H9 (cell line): ENCODE results near the gene DENND1A. TPM values are rescaled to one million over a fixed set of nuclear protein-coding genes. Genes with fewer than 3 reads are reported as not detected.

Experiments
- DNase-seq: peaks from one replicate; pipeline ENCODE4 v3.0.0-alpha.2; 2017
- H2AFZ ChIP-seq: one replicate; pipeline ENCODE4 v1.6.1; 2013; ENCODE audit warnings: mild to moderate bottlenecking, low read length, control low read depth, moderate library complexity
- H2AK5ac ChIP-seq: 2 replicates; pipeline ENCODE4 v1.6.1; 2013; ENCODE audit warnings: low read length, control low read depth, mixed read lengths; ENCODE audit not compliant: insufficient read length
- H2BK120ac ChIP-seq: one replicate; pipeline ENCODE4 v1.6.1; 2013; ENCODE audit warnings: low read depth, mild to moderate bottlenecking, low read length, control low read depth, inconsistent platforms; ENCODE audit not compliant: poor library complexity, severe bottlenecking
- H2BK12ac ChIP-seq: 2 replicates; pipeline ENCODE4 v1.6.1; 2013; ENCODE audit warnings: low read length, control low read depth, mixed read lengths, low read depth; ENCODE audit not compliant: insufficient read length
- H2BK15ac ChIP-seq: 2 replicates; pipeline ENCODE4 v1.6.1; 2013; ENCODE audit warnings: low read depth, low read length, control low read depth
- H2BK20ac ChIP-seq: one replicate; pipeline ENCODE4 v1.6.1; 2013; ENCODE audit warnings: low read depth, mild to moderate bottlenecking, low read length, control low read depth, inconsistent platforms; ENCODE audit not compliant: poor library complexity, severe bottlenecking
- H2BK5ac ChIP-seq: 2 replicates; pipeline ENCODE4 v1.6.1; 2013; ENCODE audit warnings: low read length, control low read depth, mixed read lengths; ENCODE audit not compliant: insufficient read length
- H3K14ac ChIP-seq: 2 replicates; pipeline ENCODE4 v1.6.1; 2013; ENCODE audit warnings: low read length, control low read depth; ENCODE audit not compliant: insufficient read depth
- H3K18ac ChIP-seq: 2 replicates; pipeline ENCODE4 v1.6.1; 2013; ENCODE audit warnings: low read depth, mild to moderate bottlenecking, mixed read lengths, low read length, control low read depth; ENCODE audit not compliant: insufficient read length
- H3K23ac ChIP-seq: 2 replicates; pipeline ENCODE4 v1.6.1; 2013; ENCODE audit warnings: low read length, control low read depth, mixed read lengths, low read depth; ENCODE audit not compliant: insufficient read length
- H3K23me2 ChIP-seq: 2 replicates; pipeline ENCODE4 v1.6.1; 2013; ENCODE audit warnings: low read depth, mild to moderate bottlenecking, mixed read lengths, low read length, control low read depth; ENCODE audit not compliant: insufficient read length, poor library complexity, severe bottlenecking
- H3K27ac ChIP-seq: 2 replicates; pipeline ENCODE4 v1.5.1; 2013; ENCODE audit warnings: low read length, control low read depth, mixed read lengths, low read depth; ENCODE audit not compliant: insufficient read length
- H3K27me3 ChIP-seq: 2 replicates; pipeline ENCODE4 v1.6.1; 2013; ENCODE audit warnings: low read length, control low read depth, inconsistent platforms; ENCODE audit not compliant: insufficient read depth
- H3K4ac ChIP-seq: 2 replicates; pipeline ENCODE4 v1.6.1; 2013; ENCODE audit warnings: low read depth, mild to moderate bottlenecking, control low read depth, inconsistent platforms, low read length, moderate library complexity
- H3K4me1 ChIP-seq: 2 replicates; pipeline ENCODE4 v1.6.1; 2013; ENCODE audit warnings: low read length, control low read depth, inconsistent platforms; ENCODE audit not compliant: insufficient read depth
- H3K4me2 ChIP-seq: 2 replicates; pipeline ENCODE4 v1.6.1; 2013; ENCODE audit warnings: low read length, control low read depth, mixed read lengths; ENCODE audit not compliant: insufficient read length, insufficient read depth
- H3K56ac ChIP-seq: 2 replicates; pipeline ENCODE4 v1.6.1; 2013; ENCODE audit warnings: low read depth, mild to moderate bottlenecking, mixed read lengths, low read length, control low read depth; ENCODE audit not compliant: insufficient read length
- H3K79me1 ChIP-seq: 2 replicates; pipeline ENCODE4 v1.6.1; 2013; ENCODE audit warnings: low read depth, mild to moderate bottlenecking, moderate library complexity, low read length, control low read depth, inconsistent platforms; ENCODE audit not compliant: insufficient read depth, poor library complexity, severe bottlenecking
- H3K79me2 ChIP-seq: 2 replicates; pipeline ENCODE4 v1.6.1; 2013; ENCODE audit warnings: low read length, control low read depth, inconsistent platforms; ENCODE audit not compliant: insufficient read depth
- H3K9ac ChIP-seq: 2 replicates; pipeline ENCODE4 v1.6.1; 2013; ENCODE audit warnings: low read length, control low read depth, mixed read lengths; ENCODE audit not compliant: insufficient read length; ENCODE audit errors: extremely low read depth
- H3K9me3 ChIP-seq: one replicate; pipeline ENCODE4 v1.6.1; 2013; ENCODE audit warnings: low read depth, low read length, inconsistent platforms; ENCODE audit not compliant: control insufficient read depth
- H3T11ph ChIP-seq: one replicate; pipeline ENCODE4 v1.6.1; 2013; ENCODE audit warnings: mild to moderate bottlenecking, low read length, control low read depth, inconsistent platforms
- H4K20me1 ChIP-seq: one replicate; pipeline ENCODE4 v1.6.1; 2013; ENCODE audit not compliant: control insufficient read depth, insufficient read length, insufficient read depth
- H4K5ac ChIP-seq: 2 replicates; pipeline ENCODE4 v1.6.1; 2013; ENCODE audit warnings: low read depth, mild to moderate bottlenecking, mixed read lengths, low read length, control low read depth; ENCODE audit not compliant: insufficient read length
- H4K8ac ChIP-seq: replicated peaks from 2 replicates; pipeline ENCODE4 v1.6.1; 2013; ENCODE audit warnings: low read length, control low read depth, mixed read lengths, low read depth; ENCODE audit not compliant: insufficient read length
- H4K91ac ChIP-seq: 2 replicates; pipeline ENCODE4 v1.6.1; 2013; ENCODE audit warnings: low read depth, mild to moderate bottlenecking, moderate library complexity, mixed read lengths, low read length, control low read depth; ENCODE audit not compliant: insufficient read length
- H3K27ac Mint-ChIP-seq, 3 experiments: 2 replicates in 2 of 3; 3 replicates in 1 of 3; pipeline ENCODE4 v1.8.0; 2020 to 2021; ENCODE audit warnings: mixed read lengths in 3 of 3, mild to moderate bottlenecking in 1 of 3, moderate library complexity in 1 of 3
- H3K27me3 Mint-ChIP-seq: 2 replicates; pipeline ENCODE4 v1.8.0; 2021; ENCODE audit warnings: low read depth, mild to moderate bottlenecking, moderate library complexity, mixed read lengths
- H3K36me3 Mint-ChIP-seq, 3 experiments: 2 replicates in 2 of 3; 3 replicates in 1 of 3; pipeline ENCODE4 v1.8.0; 2020 to 2021; ENCODE audit warnings: low read depth in 3 of 3, mixed read lengths in 3 of 3; ENCODE audit not compliant: insufficient read depth in 1 of 3
- H3K4me1 Mint-ChIP-seq, 2 experiments: 2 replicates each; pipeline ENCODE4 v1.8.0; 2020; ENCODE audit warnings: mixed read lengths in 2 of 2
- H3K4me3 Mint-ChIP-seq, 2 experiments: 2 replicates in 1 of 2; 3 replicates in 1 of 2; pipeline ENCODE4 v1.8.0; 2020 to 2021; ENCODE audit warnings: mild to moderate bottlenecking in 2 of 2, mixed read lengths in 2 of 2, moderate library complexity in 1 of 2
- H3K9me3 Mint-ChIP-seq, 2 experiments: 2 replicates in 1 of 2; 3 replicates in 1 of 2; pipeline ENCODE4 v1.8.0; 2020; ENCODE audit warnings: mild to moderate bottlenecking in 2 of 2, mixed read lengths in 2 of 2, moderate library complexity in 1 of 2
- WGBS: extraction: QIAGEN DNeasy Blood & Tissue Kit; methylation state at CpG from one replicate; pipeline ENCODE4 v1.1.7; 2013; ENCODE audit warnings: missing lambda C conversion rate, low lambda C conversion rate, mixed read lengths; ENCODE audit not compliant: insufficient read length; ENCODE audit errors: extremely low coverage; 5-methylcytosine and 5-hydroxymethylcytosine counted together
- total RNA-seq: library from RNA; stranded (reverse); gene quantifications from 2 replicates; pipeline ENCODE4 v1.2.1, GENCODE V29; 2021
- TF ChIP-seq, protein P1 (sequence below): fragments of 200-600 bp; sonication (generic); conservative IDR thresholded peaks from 3 replicates; pipeline ENCODE4 v1.8.0; 2021; ENCODE audit warnings: antibody characterized with exemption, mild to moderate bottlenecking

DENND1A gene
- total RNA-seq, 1 experiment from 2014 or later, result 20.4 TPM

- TF ChIP-seq, protein P1, sequence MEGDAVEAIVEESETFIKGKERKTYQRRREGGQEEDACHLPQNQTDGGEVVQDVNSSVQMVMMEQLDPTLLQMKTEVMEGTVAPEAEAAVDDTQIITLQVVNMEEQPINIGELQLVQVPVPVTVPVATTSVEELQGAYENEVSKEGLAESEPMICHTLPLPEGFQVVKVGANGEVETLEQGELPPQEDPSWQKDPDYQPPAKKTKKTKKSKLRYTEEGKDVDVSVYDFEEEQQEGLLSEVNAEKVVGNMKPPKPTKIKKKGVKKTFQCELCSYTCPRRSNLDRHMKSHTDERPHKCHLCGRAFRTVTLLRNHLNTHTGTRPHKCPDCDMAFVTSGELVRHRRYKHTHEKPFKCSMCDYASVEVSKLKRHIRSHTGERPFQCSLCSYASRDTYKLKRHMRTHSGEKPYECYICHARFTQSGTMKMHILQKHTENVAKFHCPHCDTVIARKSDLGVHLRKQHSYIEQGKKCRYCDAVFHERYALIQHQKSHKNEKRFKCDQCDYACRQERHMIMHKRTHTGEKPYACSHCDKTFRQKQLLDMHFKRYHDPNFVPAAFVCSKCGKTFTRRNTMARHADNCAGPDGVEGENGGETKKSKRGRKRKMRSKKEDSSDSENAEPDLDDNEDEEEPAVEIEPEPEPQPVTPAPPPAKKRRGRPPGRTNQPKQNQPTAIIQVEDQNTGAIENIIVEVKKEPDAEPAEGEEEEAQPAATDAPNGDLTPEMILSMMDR, result no peak
- no peak overlapping the region for H2BK12ac ChIP-seq
- H3K56ac ChIP-seq, result no peak overlapping the region
- Mint-ChIP-seq H3K27ac (peak overlapping the region in 2 of 3 experiments; percentile 23 to 52; a peak in 3 of 7 replicates), H3K4me1 (peaks cover 37 to 41% of the 10 kb centered on the region in 2 experiments), H3K4me3 (no peak overlapping the region), H3K36me3 (0 out of 7 replicates have a peak, but pooled peaks cover 0 to 2% (median 0%) of the 10 kb centered on the region in 3 experiments), H3K9me3 (no peaks in the 10 kb centered on the region), H3K27me3 (no peaks in the 10 kb centered on the region; the same call in 1 of the 2 replicates)
- no peak overlapping the region for H3T11ph ChIP-seq
- no peak overlapping the region for H3K9ac ChIP-seq
- H2AFZ ChIP-seq, result no peak overlapping the region
- H3K79me2 ChIP-seq, result no peaks in the 10 kb centered on the region
- H3K4ac ChIP-seq, result no peak overlapping the region
- H2BK20ac ChIP-seq, result no peak overlapping the region
- no peak overlapping the region for H2BK120ac ChIP-seq
- H3K27ac ChIP-seq, result no peak overlapping the region
- no peaks in the 10 kb centered on the region for H3K23me2 ChIP-seq
- no peaks in the 10 kb centered on the region for H4K20me1 ChIP-seq
- no peak overlapping the region; the same call in 1 of the 2 replicates for H3K14ac ChIP-seq
- no peak overlapping the region for H3K18ac ChIP-seq
- H2AK5ac ChIP-seq, result no peak overlapping the region
- no peaks in the 10 kb centered on the region for H3K27me3 ChIP-seq
- H3K9me3 ChIP-seq, result no peaks in the 10 kb centered on the region
- no peak overlapping the region for H4K5ac ChIP-seq
- no peak overlapping the region for H2BK15ac ChIP-seq
- no CpG with 5 or more reads among the region's 17 CpGs for WGBS
- H3K4me1 ChIP-seq, result no peaks in the 10 kb centered on the region; the same call in 1 of the 2 replicates
- H4K91ac ChIP-seq, result no peak overlapping the region
- no peak for DNase-seq
- H3K4me2 ChIP-seq, result no peak overlapping the region
- no peak overlapping the region for H4K8ac ChIP-seq
- H2BK5ac ChIP-seq, result no peak overlapping the region
- H3K79me1 ChIP-seq, result no peaks in the 10 kb centered on the region
- no peak overlapping the region for H3K23ac ChIP-seq
Measured at GRCh38 chr9:123402981-123403509, 526.9 kb downstream of the DENND1A start.
